HepG2 (cell line): ENCODE results near the gene TCAP. TPM values are rescaled to one million over a fixed set of nuclear protein-coding genes. Genes with fewer than 3 reads are reported as not detected.
A peak's percentile ranks its signal among the peaks of the same experiment; 100 is the strongest.

Experiments used
- ATAC-seq: fragments of 200-7000 bp; cut with Tn5 transposase; 3 replicates; pipeline ENCODE4 v1.9.1; 2020; ENCODE audit warnings: mild to moderate bottlenecking, moderate library complexity
- BruUV-seq: library from RNA; stranded (reverse); fragments of 400-500 nt; replicated peaks from 2 replicates; lab custom pipeline; 2021; lab: Mats Ljungman, UMichigan
- CTCF ChIA-PET: fragments of 300-600 bp; formaldehyde crosslinking; extraction: SDS; loops from one replicate; lab custom pipeline; 2021; ENCODE audit warnings: low total read pairs, inconsistent platforms, low intra/inter-chr PET ratio; lab: Yijun Ruan, JAX
- POLR2A ChIA-PET: fragments of 350-600 bp; sonication (Branson Sonifier 250); formaldehyde crosslinking; loops from one replicate; lab custom pipeline; 2020; ENCODE audit warnings: antibody characterized with exemption, inconsistent platforms; lab: Yijun Ruan, JAX
- DNase-seq: peaks from one replicate; pipeline ENCODE4 v3.0.0-alpha.2; 2015; ENCODE audit warnings: low spot score
- FAIRE-seq: peaks from 3 replicates; lab custom pipeline; 2011; peaks lifted over from hg19 to GRCh38; lab: Jason Lieb, UNC
- H2AFZ ChIP-seq: one replicate; pipeline ENCODE4 v1.6.1; 2011; ENCODE audit warnings: low read length, inconsistent platforms
- H3K27ac ChIP-seq: fragments of 300-600 bp; 3 replicates; pipeline ENCODE4 v1.8.0; 2011; ENCODE audit warnings: mixed run types, mild to moderate bottlenecking, mixed read lengths, low read length, inconsistent platforms; ENCODE audit not compliant: insufficient read depth; ENCODE audit errors: extremely low read length
- H3K27me3 ChIP-seq, 2 experiments: fragments of 200-600 bp in 1 of 2; 2 replicates in 1 of 2; 3 replicates in 1 of 2; pipeline versions ENCODE4 v1.6.0 to v1.8.0; 2011; ENCODE audit warnings: low read length in 2 of 2, mild to moderate bottlenecking in 2 of 2, moderate library complexity in 2 of 2, inconsistent platforms in 1 of 2; ENCODE audit not compliant: insufficient read depth in 2 of 2, control insufficient read depth in 1 of 2
- H3K36me3 ChIP-seq, 2 experiments: fragments of 200-600 bp in 1 of 2; replicated peaks in 1 of 2; 2 replicates in 1 of 2; 3 replicates in 1 of 2; pipeline versions ENCODE4 v1.5.1 to v1.8.0; 2011; ENCODE audit warnings: low read length in 2 of 2, inconsistent platforms in 1 of 2; ENCODE audit not compliant: insufficient read depth in 2 of 2, control insufficient read depth in 1 of 2
- H3K4me1 ChIP-seq: 2 replicates; pipeline ENCODE4 v1.5.1; 2012; ENCODE audit warnings: low read length, inconsistent platforms; ENCODE audit not compliant: insufficient read depth
- H3K4me2 ChIP-seq: 2 replicates; pipeline ENCODE4 v1.6.0; 2011; ENCODE audit warnings: low read depth, low read length, inconsistent platforms
- H3K4me3 ChIP-seq, 3 experiments: fragments of 200-600 bp in 1 of 3; sonication (generic), shearing (Covaris generic) in 1 of 3; replicated peaks in 1 of 3; 2 replicates each; pipeline ENCODE4 v1.5.1; 2011 to 2016; ENCODE audit warnings: low read length in 3 of 3, inconsistent platforms in 2 of 3, low read depth in 2 of 3, mild to moderate bottlenecking in 2 of 3, control low read depth in 1 of 3, mixed read lengths in 1 of 3; ENCODE audit not compliant: insufficient read depth in 1 of 3
- H3K79me2 ChIP-seq: one replicate; pipeline ENCODE4 v1.6.1; 2011; ENCODE audit warnings: low read length, inconsistent platforms; ENCODE audit not compliant: insufficient read depth
- H3K9ac ChIP-seq: 2 replicates; pipeline ENCODE4 v1.6.0; 2011; ENCODE audit warnings: mild to moderate bottlenecking, low read depth, low read length, inconsistent platforms; ENCODE audit not compliant: insufficient read depth
- H3K9me3 ChIP-seq: 2 replicates; pipeline ENCODE4 v1.5.1; 2012; ENCODE audit warnings: mild to moderate bottlenecking, low read length
- H4K20me1 ChIP-seq: 2 replicates; pipeline ENCODE4 v1.6.0; 2011; ENCODE audit warnings: inconsistent platforms, mild to moderate bottlenecking, low read length, moderate library complexity; ENCODE audit not compliant: insufficient read depth
- ADNP ChIP-seq: sonication (generic); formaldehyde crosslinking; IDR thresholded peaks from 2 replicates; pipeline ENCODE4 v1.4.0; 2020; ENCODE audit warnings: missing genetic modification reagents
- AGO2 ChIP-seq: fragments of 200-400 bp; formaldehyde crosslinking; optimal IDR thresholded peaks from 2 replicates; pipeline ENCODE3; 2017; ENCODE audit warnings: mild to moderate bottlenecking, low read depth, low read length, moderate library complexity
- KDM1A ChIP-seq: IDR thresholded peaks from 2 replicates; pipeline ENCODE4 v1.6.1; 2016; ENCODE audit warnings: missing compliant biosample characterization
- ZMYM3 ChIP-seq: sonication (generic); formaldehyde crosslinking; IDR thresholded peaks from 2 replicates; pipeline ENCODE4 v1.5.1; 2020; ENCODE audit warnings: mild to moderate bottlenecking, missing genetic modification reagents
- ZNF121 ChIP-seq: sonication (generic); formaldehyde crosslinking; IDR thresholded peaks from 2 replicates; pipeline ENCODE4 v1.5.0; 2020; ENCODE audit warnings: mild to moderate bottlenecking, missing genetic modification reagents
- ZNF766 ChIP-seq: sonication (generic); formaldehyde crosslinking; IDR thresholded peaks from 2 replicates; pipeline ENCODE4 v1.5.0; 2020; ENCODE audit warnings: missing genetic modification reagents, borderline replicate concordance
- WGBS: methylation state at CpG from one replicate; pipeline ENCODE4 v1.1.6; 2017; ENCODE audit warnings: low lambda C conversion rate; 5-methylcytosine and 5-hydroxymethylcytosine counted together
- in situ Hi-C: cut with HindIII; loops from 2 replicates; pipeline ENCODE4 v1.10.0; 2017; ENCODE audit warnings: low pct_unique_long_range_greater_than_20kb; ENCODE audit not compliant: extremely low pct_ligation_motif_present
- intact Hi-C: fragments of 100-400 bp; cut with micrococcal nuclease; formaldehyde crosslinking; loops from one replicate; pipeline ENCODE4 v1.10.0; 2022; ENCODE audit not compliant: unreplicated experiment
- polyA plus RNA-seq, 8 experiments: library from polyadenylated mRNA; depleted of rRNA in 3 of 8; stranded (reverse) in 7 of 8; unstranded in 1 of 8; fragments of >200 nt; fragmentation: Illumina TruSeq in 4 of 8; extraction: Trizol in 4 of 8; gene quantifications; 2 replicates each; pipeline versions ENCODE4 v1.2.1 to v1.2.3, GENCODE V29; 2011 to 2016; ENCODE audit warnings: low read depth in 4 of 8, missing spikeins in 1 of 8, mixed read lengths in 1 of 8; ENCODE audit not compliant: insufficient read depth in 1 of 8
- total RNA-seq, 5 experiments: library from RNA; depleted of rRNA; stranded (reverse); fragments of >200 nt; fragmentation: Illumina TruSeq; extraction: Trizol; gene quantifications; 2 replicates each; pipeline ENCODE4 v1.2.3, GENCODE V29; 2016; ENCODE audit warnings: low read depth in 1 of 5
- TF ChIP-seq, protein P1 (sequence below): sonication (generic); formaldehyde crosslinking; IDR thresholded peaks from 2 replicates; pipeline ENCODE4 v1.5.1; 2020; ENCODE audit warnings: mild to moderate bottlenecking, missing genetic modification reagents, moderate library complexity
- TF ChIP-seq, protein P2 (sequence below): sonication (generic); formaldehyde crosslinking; IDR thresholded peaks from 2 replicates; pipeline ENCODE4 v1.4.0; 2020; ENCODE audit warnings: mild to moderate bottlenecking, missing genetic modification reagents
- TF ChIP-seq, protein P3 (sequence below), 2 experiments: IDR thresholded peaks; 2 replicates each; pipeline ENCODE4 v1.6.1; 2011 to 2012; ENCODE audit warnings: low read length in 2 of 2, borderline replicate concordance in 1 of 2, low read depth in 1 of 2, mild to moderate bottlenecking in 1 of 2, moderate library complexity in 1 of 2

The TCAP gene
- total and polyA plus RNA-seq, 2 of the 13 experiments (the other 11 are each of a cell fraction or from before 2014, with no cell fraction given): 0.24 to 0.65 TPM

DNA sequence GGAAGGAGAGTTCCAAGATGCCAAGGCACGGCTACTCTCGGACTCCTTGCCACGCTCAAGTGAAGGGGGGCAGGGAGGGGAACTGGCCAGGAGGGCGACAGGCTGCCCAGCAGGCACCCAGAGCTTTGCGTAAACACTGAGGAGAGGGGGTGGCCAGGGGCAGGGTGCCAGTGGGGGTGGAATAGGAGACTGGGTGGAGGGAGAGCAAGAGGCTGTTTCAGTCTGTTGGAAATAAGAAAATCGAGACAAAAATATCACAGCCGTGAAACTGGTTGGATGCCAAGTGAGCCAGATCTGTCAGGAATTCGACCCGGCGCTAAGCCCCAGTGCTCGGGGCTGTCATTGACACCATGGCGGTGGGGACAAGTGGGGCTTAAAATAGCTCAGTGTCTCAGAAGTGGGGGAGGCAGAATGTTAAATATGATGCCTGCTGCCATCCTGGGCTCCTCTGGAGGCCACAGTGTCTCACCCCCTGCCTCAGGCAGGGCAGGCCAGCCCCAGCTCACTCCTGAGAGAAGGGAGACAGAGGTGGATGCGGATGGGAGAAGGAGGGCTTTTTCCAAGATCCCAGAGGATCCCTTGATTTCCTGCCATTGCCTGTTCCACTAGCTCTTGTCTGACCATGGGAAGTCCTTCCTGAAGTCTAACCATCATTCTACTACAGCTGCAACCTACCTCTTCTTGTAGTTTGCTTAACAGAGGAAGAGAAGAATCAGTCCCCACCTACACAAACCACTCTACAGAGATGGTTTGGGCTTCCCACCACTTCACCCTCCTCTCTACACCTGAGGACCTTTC, 12.6 kb downstream of the TCAP start:
- BruUV-seq: no TSS peak
- ATAC-seq (no peak), FAIRE-seq (no peak), DNase-seq (no peak)
- H3K79me2 ChIP-seq: no peaks in the 10 kb centered on the region
- no peak overlapping the region for H3K4me3 ChIP-seq
- peaks cover 67% of the 10 kb centered on the region for H3K4me1 ChIP-seq
- in situ Hi-C loops (no loop called here), intact Hi-C loops (no loop called here)
- no peaks in the 10 kb centered on the region for H3K36me3 ChIP-seq
- no peak overlapping the region for H2AFZ ChIP-seq
- 91% methylated on average over 13 of the region's 13 CpGs for WGBS
- H4K20me1 ChIP-seq: no peaks in the 10 kb centered on the region
- ChIA-PET CTCF (no interaction called here), POLR2A (interaction anchor here (1.9 to 9.4 kb wide), 3 partner anchors 11 to 26 kb away, joined by 7 to 96 read pairs (median 63); partner anchors contain the start of gene PGAP3)
- H3K4me2 ChIP-seq: no peak overlapping the region
- no peaks in the 10 kb centered on the region for H3K9me3 ChIP-seq
- no peaks in the 10 kb centered on the region for H3K27me3 ChIP-seq
- no peak overlapping the region for H3K9ac ChIP-seq
- H3K27ac ChIP-seq: peak overlapping the region; percentile 12
- TF ChIP-seq KDM1A (peak; percentile 64; the same call in 1 of the 2 replicates), AGO2 (no peak), ZNF121 (CRISPR knock-in tag) (no peak), ADNP (peak; percentile 77; the same call in 1 of the 2 replicates), ZMYM3 (peak; percentile 63), ZNF766 (no peak)
- TF ChIP-seq, protein P1, sequence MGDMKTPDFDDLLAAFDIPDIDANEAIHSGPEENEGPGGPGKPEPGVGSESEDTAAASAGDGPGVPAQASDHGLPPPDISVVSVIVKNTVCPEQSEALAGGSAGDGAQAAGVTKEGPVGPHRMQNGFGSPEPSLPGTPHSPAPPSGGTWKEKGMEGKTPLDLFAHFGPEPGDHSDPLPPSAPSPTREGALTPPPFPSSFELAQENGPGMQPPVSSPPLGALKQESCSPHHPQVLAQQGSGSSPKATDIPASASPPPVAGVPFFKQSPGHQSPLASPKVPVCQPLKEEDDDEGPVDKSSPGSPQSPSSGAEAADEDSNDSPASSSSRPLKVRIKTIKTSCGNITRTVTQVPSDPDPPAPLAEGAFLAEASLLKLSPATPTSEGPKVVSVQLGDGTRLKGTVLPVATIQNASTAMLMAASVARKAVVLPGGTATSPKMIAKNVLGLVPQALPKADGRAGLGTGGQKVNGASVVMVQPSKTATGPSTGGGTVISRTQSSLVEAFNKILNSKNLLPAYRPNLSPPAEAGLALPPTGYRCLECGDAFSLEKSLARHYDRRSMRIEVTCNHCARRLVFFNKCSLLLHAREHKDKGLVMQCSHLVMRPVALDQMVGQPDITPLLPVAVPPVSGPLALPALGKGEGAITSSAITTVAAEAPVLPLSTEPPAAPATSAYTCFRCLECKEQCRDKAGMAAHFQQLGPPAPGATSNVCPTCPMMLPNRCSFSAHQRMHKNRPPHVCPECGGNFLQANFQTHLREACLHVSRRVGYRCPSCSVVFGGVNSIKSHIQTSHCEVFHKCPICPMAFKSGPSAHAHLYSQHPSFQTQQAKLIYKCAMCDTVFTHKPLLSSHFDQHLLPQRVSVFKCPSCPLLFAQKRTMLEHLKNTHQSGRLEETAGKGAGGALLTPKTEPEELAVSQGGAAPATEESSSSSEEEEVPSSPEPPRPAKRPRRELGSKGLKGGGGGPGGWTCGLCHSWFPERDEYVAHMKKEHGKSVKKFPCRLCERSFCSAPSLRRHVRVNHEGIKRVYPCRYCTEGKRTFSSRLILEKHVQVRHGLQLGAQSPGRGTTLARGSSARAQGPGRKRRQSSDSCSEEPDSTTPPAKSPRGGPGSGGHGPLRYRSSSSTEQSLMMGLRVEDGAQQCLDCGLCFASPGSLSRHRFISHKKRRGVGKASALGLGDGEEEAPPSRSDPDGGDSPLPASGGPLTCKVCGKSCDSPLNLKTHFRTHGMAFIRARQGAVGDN (CRISPR knock-in tag): no peak
- TF ChIP-seq, protein P2, sequence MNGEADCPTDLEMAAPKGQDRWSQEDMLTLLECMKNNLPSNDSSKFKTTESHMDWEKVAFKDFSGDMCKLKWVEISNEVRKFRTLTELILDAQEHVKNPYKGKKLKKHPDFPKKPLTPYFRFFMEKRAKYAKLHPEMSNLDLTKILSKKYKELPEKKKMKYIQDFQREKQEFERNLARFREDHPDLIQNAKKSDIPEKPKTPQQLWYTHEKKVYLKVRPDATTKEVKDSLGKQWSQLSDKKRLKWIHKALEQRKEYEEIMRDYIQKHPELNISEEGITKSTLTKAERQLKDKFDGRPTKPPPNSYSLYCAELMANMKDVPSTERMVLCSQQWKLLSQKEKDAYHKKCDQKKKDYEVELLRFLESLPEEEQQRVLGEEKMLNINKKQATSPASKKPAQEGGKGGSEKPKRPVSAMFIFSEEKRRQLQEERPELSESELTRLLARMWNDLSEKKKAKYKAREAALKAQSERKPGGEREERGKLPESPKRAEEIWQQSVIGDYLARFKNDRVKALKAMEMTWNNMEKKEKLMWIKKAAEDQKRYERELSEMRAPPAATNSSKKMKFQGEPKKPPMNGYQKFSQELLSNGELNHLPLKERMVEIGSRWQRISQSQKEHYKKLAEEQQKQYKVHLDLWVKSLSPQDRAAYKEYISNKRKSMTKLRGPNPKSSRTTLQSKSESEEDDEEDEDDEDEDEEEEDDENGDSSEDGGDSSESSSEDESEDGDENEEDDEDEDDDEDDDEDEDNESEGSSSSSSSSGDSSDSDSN (CRISPR knock-in tag): 0 out of 2 replicates have a peak, but pooled peaks have one; percentile 3
- TF ChIP-seq, protein P3, sequence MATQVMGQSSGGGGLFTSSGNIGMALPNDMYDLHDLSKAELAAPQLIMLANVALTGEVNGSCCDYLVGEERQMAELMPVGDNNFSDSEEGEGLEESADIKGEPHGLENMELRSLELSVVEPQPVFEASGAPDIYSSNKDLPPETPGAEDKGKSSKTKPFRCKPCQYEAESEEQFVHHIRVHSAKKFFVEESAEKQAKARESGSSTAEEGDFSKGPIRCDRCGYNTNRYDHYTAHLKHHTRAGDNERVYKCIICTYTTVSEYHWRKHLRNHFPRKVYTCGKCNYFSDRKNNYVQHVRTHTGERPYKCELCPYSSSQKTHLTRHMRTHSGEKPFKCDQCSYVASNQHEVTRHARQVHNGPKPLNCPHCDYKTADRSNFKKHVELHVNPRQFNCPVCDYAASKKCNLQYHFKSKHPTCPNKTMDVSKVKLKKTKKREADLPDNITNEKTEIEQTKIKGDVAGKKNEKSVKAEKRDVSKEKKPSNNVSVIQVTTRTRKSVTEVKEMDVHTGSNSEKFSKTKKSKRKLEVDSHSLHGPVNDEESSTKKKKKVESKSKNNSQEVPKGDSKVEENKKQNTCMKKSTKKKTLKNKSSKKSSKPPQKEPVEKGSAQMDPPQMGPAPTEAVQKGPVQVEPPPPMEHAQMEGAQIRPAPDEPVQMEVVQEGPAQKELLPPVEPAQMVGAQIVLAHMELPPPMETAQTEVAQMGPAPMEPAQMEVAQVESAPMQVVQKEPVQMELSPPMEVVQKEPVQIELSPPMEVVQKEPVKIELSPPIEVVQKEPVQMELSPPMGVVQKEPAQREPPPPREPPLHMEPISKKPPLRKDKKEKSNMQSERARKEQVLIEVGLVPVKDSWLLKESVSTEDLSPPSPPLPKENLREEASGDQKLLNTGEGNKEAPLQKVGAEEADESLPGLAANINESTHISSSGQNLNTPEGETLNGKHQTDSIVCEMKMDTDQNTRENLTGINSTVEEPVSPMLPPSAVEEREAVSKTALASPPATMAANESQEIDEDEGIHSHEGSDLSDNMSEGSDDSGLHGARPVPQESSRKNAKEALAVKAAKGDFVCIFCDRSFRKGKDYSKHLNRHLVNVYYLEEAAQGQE (IDR thresholded peaks at IDR 0.05; ENCODE audit: borderline replicate concordance in 1 of 2, low read depth in 1 of 2, low read length in 2 of 2): no peak
